ENCODE results near the gene PCNX3.

Gene PCNX3

DNA sequence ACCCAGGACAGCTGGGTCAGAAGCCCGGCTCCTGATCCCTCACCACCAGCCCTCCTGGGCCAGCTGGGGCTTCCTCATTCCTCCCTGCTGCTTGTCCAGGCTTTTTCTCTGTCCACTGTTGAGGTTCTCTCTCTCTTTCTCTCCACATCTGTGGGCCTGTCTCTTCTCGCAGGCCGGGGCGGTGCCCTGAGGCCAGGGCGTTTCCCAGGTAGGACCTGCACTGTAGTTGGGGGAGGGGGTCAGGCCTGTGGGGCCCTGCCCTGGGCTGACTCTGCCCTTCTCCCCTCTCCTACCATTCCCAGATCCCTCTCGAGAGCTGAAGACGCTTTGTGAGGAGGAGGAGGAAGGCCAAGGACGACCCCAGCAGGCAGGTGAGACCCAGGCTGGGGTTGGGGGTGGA lies 34.8 kb upstream of the PCNX3 start:
- H3K4me3 ChIP-seq (replicated peaks; ENCODE audit: low read depth, low read length) = no peak overlapping the region
- no peak for DNase-seq (ENCODE audit: low read depth)
- TF ChIP-seq, protein P1, sequence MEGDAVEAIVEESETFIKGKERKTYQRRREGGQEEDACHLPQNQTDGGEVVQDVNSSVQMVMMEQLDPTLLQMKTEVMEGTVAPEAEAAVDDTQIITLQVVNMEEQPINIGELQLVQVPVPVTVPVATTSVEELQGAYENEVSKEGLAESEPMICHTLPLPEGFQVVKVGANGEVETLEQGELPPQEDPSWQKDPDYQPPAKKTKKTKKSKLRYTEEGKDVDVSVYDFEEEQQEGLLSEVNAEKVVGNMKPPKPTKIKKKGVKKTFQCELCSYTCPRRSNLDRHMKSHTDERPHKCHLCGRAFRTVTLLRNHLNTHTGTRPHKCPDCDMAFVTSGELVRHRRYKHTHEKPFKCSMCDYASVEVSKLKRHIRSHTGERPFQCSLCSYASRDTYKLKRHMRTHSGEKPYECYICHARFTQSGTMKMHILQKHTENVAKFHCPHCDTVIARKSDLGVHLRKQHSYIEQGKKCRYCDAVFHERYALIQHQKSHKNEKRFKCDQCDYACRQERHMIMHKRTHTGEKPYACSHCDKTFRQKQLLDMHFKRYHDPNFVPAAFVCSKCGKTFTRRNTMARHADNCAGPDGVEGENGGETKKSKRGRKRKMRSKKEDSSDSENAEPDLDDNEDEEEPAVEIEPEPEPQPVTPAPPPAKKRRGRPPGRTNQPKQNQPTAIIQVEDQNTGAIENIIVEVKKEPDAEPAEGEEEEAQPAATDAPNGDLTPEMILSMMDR (IDR thresholded peaks at IDR 0.05; ENCODE audit: low read length, missing control alignments) = no peak

DNA sequence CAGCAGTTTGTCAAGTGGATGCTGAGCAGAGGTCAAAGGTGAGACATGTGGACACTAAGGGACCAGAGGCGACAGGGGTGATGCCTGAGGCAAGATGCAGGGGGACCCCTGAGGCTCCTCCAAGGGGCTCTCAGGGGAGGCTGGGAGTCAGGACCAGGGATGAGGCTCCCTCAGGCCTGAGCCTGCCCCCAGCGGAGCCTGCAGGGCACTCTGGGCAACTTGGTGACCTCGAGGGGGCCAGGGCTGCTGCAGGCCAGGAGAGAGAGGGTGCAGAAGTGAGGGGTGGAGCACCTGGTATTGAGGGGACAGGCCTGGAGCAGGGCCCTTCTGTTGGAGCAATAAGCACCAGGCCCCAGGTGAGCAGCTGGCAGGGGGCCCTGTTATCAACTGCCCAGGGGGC lies 33.6 kb upstream of the PCNX3 start:
- no peak overlapping the region for H3K4me3 ChIP-seq (replicated peaks; ENCODE audit: low read depth, low read length)
- no peak for DNase-seq (ENCODE audit: low read depth)
- TF ChIP-seq, protein P1 (IDR thresholded peaks at IDR 0.05; ENCODE audit: low read length, missing control alignments) = no peak

DNA sequence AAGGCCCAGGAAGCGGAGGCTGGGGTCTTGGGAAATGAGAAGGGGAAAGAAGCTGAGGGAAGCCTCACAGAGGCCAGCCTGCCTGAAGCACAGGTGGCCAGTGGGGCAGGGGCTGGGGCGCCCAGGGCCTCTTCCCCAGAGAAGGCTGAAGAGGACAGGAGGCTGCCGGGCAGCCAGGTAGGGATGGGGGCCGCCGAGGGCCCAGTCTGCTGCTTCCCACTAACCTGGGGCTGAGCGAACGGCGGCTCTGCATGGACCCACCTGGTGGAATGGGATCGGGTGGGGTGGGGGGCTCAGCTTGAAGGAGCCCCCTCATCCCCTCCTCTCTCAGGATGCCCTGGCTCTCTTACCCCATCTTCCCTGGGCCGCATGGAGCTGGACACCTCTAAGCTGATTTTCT lies 32.0 kb upstream of the PCNX3 start:
- TF ChIP-seq, protein P1 (IDR thresholded peaks at IDR 0.05; ENCODE audit: low read length, missing control alignments) = no peak

DNA sequence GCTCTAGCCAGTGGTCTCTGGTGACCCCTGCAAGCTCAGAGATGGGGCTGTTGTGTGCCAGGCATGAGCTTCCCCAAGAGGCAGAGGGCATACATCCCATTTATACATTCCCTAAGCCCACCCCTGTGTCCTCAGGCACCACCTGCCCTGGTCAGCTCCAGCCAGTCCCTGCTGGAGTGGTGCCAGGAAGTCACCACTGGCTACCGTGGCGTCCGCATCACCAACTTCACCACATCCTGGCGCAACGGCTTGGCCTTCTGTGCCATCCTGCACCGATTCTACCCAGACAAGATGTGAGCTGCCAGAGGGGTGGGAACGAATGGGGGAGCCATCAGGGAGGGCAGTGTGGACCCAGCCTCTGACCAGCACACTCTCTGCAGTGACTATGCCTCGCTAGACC lies 31.5 kb upstream of the PCNX3 start:
- DNase-seq (ENCODE audit: low read depth) = no peak
- TF ChIP-seq, protein P1 (IDR thresholded peaks at IDR 0.05; ENCODE audit: low read length, missing control alignments) = no peak
- no peak overlapping the region for H3K4me3 ChIP-seq (replicated peaks; ENCODE audit: low read depth, low read length)

More for the DNA sequence above, 32.0 kb upstream of the PCNX3 start:
- no peak for DNase-seq (ENCODE audit: low read depth)
- H3K4me3 ChIP-seq (replicated peaks; ENCODE audit: low read depth, low read length) = no peak overlapping the region

DNA sequence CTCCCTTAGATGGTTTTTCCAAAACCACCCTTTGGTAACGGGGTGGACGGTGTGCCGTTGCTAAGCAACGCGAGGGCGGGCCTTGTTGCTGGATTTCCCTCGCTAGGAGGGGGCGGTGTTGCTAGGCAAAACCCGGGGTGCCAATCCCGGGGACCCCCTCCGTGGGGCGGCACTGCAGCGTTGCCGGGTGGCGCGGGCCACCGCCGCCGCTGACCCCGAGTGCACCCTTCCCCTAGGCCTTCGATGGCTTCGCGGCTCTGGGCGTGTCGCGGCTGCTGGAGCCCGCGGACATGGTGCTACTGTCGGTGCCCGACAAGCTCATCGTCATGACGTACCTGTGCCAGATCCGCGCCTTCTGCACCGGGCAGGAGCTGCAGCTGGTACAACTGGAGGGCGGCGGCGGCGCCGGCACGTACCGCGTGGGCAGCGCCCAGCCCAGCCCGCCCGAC lies 30.8 kb upstream of the PCNX3 start:
- TF ChIP-seq, protein P1 (IDR thresholded peaks at IDR 0.05; ENCODE audit: low read length, missing control alignments) = no peak
- DNase-seq (ENCODE audit: low read depth) = no peak
- no peak overlapping the region for H3K4me3 ChIP-seq (replicated peaks; ENCODE audit: low read depth, low read length)

DNA sequence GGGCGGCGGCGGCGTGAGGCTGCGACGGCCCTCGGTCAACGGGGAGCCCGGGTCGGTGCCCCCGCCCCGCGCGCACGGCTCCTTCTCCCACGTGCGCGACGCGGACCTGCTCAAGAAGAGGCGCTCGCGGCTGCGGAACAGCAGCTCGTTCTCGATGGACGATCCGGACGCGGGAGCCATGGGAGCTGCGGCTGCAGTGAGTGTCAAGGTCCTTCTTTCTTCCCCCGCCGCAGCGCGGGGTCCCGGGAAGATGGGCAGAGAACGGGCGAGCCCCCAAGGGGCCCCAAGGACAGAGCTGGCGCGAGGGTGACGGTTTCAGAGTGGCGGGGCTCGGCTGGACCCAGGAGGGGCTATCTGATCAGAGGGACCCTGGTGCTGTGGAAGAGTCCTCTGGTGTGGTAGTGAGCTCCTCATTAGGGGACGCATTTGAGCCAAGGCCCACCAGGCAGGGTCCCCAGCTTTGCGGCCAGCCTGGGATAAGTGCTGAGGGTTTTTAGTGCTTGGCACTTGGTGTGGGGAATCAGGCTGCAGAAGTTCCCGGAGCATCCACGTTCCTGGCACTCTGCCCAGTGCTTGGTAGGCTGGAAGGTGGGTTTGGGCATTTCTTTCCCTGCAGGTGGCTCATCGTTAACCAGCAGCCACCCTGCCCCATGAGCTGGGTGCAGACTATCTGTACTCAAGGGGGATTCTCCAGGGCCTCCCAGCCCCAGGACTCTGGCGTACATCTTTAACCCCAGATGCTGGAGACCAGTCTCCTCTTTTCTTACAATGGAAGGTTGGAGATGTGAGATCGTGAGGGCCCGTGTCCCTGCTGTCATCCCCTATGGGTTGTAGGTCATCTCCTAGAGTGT lies 30.0 kb upstream of the PCNX3 start:
- TF ChIP-seq, protein P1 (IDR thresholded peaks at IDR 0.05; ENCODE audit: low read length, missing control alignments) = no peak
- H3K4me3 ChIP-seq (replicated peaks; ENCODE audit: low read depth, low read length) = no peak overlapping the region
- no peak for DNase-seq (ENCODE audit: low read depth)

DNA sequence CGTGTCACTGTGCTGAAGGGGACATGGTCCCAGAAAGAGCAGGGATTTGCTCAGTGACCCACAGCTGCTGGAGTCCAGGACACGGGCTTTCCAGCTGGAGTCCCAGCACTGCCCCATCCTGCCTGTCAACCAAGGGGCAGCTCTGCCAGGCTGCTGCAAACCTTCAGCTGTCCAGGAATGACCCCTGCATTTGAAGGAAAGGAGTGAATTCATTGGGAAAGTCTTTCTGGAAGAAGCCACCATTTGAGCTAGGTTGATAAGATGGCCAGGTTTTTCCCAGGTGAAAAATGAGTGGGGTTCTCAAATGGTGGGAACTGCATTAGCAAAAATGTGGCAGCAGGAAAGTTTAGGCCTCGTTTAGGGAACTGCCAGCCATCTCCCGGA lies 29.3 kb upstream of the PCNX3 start:
- no peak overlapping the region for H3K4me3 ChIP-seq (replicated peaks; ENCODE audit: low read depth, low read length)
- DNase-seq (ENCODE audit: low read depth) = no peak
- TF ChIP-seq, protein P1 (IDR thresholded peaks at IDR 0.05; ENCODE audit: low read length, missing control alignments) = no peak
